ENCODE results near the gene SPTBN4.
A peak's percentile ranks its signal among the peaks of the same experiment; 100 is the strongest.
"Not testable (repeated sequence)": the region's sequence is repeated elsewhere in the genome, so short reads cannot be mapped to it uniquely, and the experiment has no call there.

SPTBN4 gene

DNA sequence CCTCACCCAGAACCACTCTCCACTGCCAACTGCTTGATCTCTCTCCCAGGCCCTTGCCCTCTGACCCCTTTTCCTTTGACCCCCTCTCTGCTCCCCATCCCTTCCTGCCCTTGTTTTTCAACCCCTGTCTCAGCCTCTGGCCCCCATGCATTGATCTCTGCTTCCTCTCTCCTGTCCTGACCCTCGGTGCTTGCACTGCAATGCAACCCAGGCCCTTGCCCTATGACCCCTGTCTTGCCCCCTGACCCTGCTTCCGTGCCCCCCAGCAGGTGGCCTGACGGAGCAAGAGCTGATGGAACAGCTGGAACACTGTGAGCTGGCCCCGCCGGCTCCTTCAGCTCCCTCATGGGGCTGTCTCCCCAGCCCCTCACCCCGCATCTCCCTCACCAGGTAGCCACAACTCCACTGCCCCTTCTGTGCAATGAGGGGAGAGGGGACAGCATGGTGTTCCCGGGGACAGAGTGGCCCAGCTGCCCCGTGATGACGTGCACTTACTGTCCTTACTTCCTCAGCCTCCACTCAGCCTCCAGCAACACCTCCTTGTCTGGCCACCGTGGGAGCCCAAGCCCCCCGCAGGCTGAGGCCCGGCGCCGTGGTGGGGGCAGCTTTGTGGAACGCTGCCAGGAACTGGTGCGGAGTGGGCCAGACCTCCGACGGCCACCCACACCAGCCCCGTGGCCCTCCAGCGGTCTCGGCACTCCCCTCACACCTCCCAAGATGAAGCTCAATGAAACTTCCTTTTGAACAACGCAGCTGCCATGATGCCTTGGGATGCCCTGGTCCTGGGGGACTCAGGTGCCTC lies 123.9 kb downstream of the SPTBN4 start:
- no peak for DNase-seq

DNA sequence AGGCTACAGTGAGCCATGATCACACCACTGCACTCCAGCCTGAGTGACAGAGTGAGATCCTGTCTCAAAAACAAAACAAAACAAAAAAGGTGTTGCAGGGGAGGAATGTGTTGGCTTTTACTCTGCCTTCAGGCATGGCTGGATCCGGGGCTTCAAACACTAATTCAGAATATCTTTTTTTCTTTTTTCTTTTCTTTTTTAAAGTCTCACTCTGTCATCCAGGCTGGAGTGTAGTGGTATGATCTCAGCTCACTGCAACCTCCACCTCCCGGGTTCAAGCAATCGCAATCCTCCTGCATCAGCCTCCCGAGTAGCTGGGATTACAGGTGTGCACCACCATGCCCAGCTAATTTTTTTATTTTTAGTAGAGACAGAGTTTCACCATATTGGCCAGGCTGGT lies 124.9 kb downstream of the SPTBN4 start:
- DNase-seq = not testable (repeated sequence)

DNA sequence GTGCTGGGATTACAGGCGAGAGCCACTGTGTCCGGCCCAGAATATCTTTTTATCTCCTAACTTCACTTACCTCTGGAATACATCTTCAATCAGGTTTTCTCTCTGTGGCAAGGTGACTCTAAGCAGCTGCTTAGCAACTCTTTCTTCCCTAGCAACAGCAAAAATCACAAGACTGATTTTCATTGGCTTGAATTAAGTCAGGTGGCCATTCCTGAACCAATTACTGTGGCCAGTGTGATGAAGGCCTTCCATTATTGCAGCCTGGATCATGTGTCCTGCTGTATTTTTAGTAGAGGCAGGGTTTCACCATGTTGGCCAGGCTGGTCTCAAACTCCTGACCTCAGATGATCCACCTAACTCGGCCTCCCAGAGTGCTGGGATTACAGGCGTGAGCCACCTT lies 125.4 kb downstream of the SPTBN4 start:
- no peak for DNase-seq

DNA sequence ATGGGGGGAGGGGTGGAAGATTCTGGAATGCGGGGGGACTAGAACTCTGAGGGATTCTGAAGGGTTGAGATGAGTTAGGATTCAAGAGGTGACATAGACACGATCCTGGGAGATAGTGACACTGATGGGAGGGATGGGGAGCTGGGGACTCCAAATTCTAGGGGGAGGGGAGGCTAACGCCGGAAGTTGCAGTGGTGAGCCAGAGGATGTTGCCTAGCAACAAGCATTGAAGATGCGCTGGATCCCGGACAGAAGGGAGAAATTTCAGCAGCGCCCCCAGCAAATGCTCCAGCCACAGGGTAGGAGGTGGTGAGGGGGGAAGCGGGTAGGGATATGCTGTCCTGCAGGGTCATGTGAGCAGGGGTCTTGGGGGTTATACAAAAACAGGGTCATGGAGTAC lies 127.5 kb downstream of the SPTBN4 start:
- DNase-seq = no peak

DNA sequence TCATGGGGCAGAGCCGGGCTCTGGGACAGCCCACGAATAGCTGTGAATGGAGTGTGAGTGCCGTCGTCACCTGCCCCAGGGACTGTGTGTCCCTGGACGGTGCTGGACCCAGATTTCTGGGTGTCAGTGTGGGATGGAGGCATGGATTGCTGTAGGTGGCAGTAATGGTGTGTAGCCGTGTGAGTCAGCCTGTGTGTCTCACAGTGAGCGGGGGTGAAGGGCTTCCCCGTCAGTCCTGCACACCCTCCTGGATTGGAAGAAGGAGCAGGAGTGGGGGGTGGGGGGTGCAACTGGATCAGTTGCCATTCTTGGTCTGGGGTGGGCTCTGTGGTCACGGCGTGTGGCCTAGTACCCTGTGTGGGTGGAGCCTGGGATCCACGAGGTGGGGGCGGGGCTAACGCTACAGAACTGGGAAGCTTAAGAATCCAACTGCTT lies 127.9 kb downstream of the SPTBN4 start:
- no peak for DNase-seq

GRCh38 chr19:40596608-40597328 lies 130.0 kb downstream of the SPTBN4 start:
- no peak for DNase-seq

- DNase-seq = no peak
Observed at GRCh38 chr19:40597329-40597838, 130.6 kb downstream of the SPTBN4 start.

DNA sequence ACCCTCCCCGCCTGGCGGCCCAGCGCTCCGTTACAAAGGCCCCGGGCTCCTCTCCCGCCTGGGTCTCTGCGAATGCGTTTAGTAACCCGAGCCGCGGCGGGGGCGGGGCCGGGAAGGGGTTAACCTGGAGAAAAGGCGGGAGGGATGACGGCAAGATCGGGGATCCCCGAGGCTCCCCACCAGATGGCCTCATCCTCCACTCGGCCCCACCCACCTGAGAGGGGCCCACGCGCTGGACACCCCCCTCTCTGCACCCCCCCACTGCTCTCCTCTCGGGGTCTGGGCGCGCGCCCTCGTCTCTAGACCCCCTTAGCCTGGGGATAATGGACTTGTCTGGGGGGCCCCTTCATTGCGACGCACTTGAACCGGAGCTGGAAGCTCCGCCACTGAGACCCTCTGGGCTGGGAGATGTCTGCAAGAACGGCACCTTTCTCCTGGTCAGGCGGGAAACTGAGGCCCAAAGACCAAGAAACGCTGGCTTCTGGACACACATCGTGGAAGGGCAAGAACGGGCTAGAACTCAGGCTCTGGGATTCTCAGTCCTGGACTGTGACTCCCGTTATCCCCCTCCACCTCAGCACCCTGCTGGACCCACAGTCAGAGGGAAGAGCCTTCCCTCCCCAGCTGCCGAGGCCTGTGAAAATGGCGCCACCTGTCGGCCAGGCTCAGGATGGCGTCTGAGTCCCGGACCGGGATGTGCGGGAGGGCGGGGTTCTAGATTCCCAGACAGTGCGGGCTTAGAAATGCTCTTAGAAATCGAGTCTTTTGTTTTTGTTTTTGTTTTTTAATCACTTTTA lies 131.5 kb downstream of the SPTBN4 start:
- peak; percentile 70 to 82 for DNase-seq

DNA sequence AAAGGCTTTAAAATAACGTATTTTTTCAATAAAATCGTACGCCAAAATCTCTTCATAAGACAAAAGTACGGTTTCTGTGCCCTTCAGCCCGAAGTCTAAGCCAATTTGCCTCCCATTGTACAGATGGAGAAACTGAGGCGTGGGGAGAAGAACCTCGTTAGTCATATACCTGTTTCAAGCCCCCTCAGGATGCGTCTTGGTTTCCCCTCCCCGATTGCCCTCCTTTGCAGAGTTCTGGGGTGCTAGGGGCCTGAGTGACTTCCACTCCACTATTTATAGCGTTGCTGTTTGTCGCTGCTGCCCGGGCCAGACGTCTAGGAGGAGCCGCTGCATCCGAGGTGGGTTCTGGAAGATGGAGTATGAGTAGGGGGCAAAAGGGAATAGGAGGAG lies 132.1 kb downstream of the SPTBN4 start:
- no peak for DNase-seq

GRCh38 chr19:40599331-40599901 lies 132.6 kb downstream of the SPTBN4 start:
- DNase-seq = no peak

- DNase-seq = no peak
Observed at GRCh38 chr19:40599902-40600569, 133.2 kb downstream of the SPTBN4 start.

- DNase-seq = no peak
Observed at GRCh38 chr19:40600570-40601133, 133.9 kb downstream of the SPTBN4 start.

- DNase-seq = peak; percentile 37 to 43
Observed at GRCh38 chr19:40601134-40601974, 134.6 kb downstream of the SPTBN4 start, which contains the start of gene LTBP4. Gene LTBP4 (plus strand): TSS chr19:40601369. CDS start chr19:40601388, 19 bp downstream.

DNA sequence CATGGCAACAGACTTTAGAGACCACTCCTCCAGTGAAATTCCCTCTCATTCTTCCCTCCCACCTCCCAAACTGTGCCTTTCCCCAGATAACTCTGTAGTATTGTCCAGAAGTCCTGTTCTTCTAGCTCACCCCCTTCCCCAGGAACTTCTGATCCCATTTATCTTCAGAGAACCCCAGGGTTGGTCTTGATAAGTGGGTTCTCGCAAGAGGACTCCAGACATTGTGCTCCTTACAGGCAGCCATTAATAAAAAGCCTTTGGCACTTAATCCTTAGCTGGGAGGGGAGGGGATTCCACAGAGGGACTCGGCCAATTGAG lies 136.2 kb downstream of the SPTBN4 start:
- no peak for DNase-seq

DNA sequence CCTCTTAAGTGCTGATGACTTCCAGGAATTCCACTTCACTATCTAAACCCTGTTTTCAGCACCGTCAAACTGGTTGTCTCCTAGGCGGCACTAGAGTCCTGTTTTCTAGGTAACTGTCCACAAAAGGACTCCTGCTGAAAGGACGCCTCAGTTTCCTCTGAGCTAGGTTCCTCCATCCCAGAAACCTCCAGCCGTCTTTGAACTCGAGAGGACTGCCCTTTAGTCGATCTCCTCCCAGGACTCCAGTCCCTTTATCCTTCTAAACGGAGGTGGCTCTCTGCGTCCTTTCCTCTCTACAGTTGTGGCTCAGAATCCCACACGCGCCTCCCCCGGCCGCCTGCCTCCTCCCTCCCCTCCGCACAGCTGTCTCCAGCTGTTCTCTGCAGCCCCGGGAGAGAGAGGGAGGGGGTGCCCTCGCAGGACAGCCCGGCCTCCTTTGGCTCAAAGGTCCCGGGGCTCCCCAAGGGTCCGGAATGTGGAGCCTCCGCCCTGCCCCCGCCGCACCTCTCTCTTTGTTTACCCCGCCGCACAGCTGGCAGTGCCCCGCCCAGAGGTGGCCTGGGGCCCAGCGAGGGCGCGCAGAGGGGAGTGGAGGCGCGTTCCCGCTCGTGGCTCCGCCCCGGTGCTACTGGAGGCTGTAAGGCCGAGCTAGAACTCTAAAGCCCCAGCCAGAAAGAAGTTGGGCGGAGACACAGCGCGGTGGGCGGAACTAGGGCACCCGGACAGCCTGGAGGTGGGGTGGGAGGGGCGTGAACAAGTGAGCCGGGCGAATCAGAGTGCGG lies 136.8 kb downstream of the SPTBN4 start:
- peak; percentile 90 to 98 for DNase-seq

DNA sequence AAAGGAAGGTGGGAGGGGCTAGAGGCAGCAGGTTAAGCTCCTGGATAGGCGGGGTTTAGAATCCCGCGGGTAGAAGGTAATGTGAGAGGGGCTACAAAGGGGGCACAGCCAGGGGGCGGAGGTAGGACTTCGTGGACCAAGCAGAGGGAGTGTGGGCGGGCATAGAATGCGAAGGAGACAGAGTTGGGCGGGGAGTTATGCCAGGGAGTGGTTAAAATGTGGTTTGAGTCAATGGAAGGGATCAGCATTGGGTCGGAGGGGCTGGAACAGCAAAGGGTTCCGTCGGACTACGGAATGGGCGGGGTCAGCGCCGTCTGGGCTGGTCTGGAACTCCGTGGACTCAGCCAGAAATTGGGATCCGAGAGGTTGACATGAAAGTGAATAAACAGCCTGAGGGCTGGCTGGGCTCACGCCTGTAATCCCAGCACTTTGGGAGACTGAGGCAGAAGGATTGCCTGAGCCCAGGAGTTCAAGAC lies 137.4 kb downstream of the SPTBN4 start:
- no peak for DNase-seq

DNA sequence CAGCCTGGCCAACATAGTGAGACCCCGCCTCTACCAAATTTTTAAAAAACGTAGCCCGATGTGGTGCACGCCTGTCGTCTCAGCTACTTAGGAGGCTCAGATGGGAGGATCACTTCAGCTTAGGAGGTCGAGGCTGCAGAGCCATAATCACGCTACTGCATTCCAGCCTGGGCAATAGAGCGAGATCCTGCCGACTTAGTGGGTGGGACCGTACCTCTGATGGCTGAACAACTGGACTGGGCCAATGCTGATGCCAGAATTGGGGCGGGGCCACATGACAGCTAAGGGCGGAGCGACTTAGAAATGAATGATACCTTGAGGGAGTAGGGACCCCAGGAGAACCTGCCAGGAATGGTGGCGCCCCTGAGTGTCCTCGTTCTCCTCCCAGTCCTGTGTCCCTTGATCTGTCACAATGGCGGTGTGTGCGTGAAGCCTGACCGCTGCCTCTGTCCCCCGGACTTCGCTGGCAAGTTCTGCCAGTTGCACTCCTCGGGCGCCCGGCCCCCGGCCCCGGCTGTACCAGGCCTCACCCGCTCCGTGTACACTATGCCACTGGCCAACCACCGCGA lies 137.9 kb downstream of the SPTBN4 start:
- DNase-seq = no peak

DNA sequence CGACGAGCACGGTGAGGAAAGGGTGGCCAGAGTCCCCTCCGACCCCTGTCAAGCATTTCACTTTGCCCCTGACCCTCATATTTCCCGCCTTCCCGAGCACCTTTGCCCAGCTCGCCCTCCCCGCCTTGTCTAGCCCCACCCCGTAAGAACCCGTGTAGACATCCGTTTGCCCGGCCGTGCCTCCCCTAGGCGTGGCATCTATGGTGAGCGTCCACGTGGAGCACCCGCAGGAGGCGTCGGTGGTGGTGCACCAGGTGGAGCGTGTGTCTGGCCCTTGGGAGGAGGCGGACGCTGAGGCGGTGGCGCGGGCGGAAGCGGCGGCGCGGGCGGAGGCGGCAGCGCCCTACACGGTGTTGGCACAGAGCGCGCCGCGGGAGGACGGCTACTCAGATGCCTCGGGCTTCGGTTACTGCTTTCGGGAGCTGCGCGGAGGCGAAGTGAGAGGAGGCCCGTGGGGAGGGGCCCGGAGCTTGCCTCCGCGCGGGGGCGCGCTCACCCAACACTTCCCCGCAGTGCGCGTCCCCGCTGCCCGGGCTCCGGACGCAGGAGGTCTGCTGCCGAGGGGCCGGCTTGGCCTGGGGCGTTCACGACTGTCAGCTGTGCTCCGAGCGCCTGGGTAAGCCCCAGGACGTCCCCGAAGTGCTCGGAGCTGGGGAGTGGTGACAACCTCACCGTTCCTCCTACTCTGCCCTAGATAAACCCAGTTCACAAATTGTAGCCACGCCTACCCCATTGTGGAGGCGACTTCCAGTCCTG lies 138.6 kb downstream of the SPTBN4 start:
- DNase-seq = peak; percentile 71 to 92
